Stimulated activated CD4-positive, alpha-beta T cell treated with anti-CD3 and anti-CD28 coated beads, Interleukin-4, amount 100 ng/mL, for 4 hours (primary cell): ENCODE data around the gene CHCHD3.
"Not testable (repeated sequence)": the region's sequence is repeated elsewhere in the genome, so short reads cannot be mapped to it uniquely, and the experiment has no call there.

ENCODE experiments used
- DNase-seq, 2 experiments: peaks; one replicate each; pipeline ENCODE4 v3.0.0-alpha.2; 2020

CHCHD3 gene

DNA sequence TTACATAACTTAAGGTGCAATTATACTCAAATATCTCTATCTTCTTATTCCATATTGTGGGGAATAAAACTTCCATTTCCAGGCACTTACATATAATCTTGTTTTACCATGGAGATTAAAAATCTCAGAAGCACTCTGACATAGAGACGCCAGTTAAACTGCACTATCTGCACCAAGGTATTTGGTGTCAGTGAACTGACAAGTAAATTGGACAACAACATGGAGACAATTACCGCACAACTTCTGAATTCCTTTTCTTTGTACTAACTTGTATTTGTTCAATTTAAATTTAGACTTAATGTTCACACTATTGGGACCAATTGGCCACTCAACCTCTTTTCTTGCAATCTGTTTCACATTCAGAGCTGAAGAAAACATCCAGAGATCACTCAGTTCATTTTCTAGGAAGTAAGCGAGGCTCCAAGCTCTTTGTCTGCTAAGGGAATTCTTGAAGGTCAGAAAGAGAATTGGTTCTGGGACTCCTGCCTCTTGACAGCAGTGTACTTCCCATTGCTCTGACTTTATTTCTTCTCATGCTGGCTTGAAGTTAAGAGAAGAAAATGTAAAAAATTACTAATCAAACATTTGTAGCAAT lies 184.7 kb downstream of the CHCHD3 start:
- DNase-seq = no peak

GRCh38 chr7:132895231-132895630 lies 186.7 kb downstream of the CHCHD3 start:
- no peak for DNase-seq

GRCh38 chr7:132893560-132893959 lies 188.3 kb downstream of the CHCHD3 start:
- no peak for DNase-seq

DNA sequence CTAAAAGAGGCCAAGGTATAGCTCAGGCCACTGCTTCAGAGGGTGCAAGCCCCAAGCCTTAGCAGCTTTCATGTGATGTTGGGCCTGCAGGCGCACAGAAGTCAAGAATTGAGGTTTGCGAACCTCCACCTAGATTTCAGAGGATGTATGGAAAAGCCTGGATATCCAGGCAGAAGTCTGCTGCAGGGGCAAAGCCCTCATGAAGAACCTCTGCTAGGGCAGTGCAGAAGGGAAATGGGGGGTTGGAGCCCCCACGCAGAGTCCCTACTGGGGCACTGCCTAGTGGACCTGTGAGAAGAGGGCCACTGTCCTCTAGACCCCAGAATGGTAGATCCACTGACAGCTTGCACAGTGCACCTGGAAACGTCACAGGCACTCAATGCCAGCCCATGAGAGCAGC lies 189.1 kb downstream of the CHCHD3 start:
- not testable (repeated sequence) for DNase-seq

DNA sequence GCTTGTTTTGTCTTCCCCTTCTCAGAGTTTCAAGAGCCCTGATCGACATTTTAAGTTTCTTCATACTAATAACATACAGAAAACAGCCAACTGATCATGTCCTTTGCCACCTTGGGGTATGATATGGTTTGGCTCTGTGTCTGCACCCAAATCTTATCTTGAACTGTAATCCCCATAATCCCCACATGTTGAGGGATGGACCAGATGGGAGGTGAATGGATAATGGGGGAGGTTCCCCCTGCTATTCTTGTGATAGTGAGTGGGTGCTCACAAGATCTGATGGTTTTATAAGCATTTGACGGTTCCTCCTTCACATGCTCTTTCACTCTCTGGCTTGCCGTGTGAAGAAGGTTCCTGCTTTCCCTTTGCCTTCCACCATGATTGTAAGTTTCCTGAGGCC lies 190.3 kb downstream of the CHCHD3 start:
- DNase-seq = no peak

DNA sequence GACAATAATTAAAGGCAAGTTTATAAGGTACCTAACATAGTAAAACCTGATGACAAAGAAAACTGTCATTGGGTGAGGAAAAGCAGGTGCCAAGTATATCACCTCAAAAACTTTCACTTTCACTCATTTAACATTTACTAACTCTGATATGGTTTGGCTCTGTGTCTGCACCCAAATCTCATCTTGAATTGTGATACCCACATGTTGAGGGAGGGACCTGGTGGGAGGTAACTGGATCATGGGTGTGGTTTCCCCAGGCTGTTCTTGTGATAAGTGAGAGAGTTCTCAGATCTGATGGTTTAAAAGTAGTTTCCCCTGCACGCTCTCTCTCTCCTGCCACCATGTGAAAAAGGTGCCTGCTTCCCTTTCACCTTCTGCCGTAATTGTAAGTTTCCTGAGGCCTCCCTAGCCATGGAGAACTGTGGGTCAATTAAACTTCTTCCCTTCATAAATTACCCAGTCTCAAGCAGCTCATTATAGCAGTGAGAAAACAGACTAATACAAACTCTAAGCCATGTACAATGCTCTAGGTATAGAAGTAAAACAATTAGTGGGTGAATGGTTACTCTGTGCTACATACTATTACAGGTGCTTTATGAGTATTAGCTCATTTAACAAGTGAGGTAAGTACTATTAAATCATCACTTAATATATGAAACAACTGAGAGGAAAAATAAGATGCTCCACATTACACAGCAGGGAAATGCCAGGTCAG lies 199.0 kb downstream of the CHCHD3 start:
- DNase-seq = peak in 1 of 2 experiments; percentile 13

DNA sequence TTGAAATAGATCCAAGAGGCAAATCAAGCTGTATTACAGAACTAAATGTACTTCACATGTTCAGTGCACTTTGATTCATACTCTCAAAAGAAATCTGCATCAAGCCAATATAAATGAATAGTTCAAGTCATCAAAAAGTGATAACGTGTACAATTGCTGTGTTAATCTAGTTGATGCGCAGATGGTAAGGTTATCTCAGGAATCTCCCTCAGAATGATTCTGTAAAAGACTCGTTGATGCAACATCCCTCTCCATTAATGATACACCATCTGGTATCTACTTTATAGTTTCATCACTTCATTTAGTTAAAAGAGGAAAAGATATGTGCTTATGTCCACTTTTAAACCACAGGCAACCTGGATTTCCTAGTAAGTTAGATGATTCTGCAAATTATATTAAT lies 200.6 kb downstream of the CHCHD3 start:
- DNase-seq = no peak

DNA sequence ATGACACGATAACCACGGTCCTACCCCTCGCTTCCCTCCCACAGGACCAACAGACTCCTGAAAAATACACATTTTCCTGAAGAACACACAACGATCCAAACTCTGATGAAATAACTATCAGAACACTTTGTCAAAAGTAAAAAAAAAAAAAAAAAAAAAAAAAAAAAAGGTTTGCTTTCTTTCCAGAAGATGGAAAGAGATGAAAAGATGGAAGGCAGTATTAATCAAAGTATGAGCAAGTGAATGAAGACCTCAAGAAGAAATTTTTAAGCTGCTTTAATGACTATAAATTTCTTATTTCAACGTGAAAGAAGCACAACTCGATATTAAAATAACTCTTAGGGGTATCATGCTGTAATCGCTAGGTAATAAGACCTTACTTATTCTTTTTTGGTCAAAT lies 202.3 kb downstream of the CHCHD3 start:
- DNase-seq = no peak

- no peak for DNase-seq
Observed at GRCh38 chr7:132878204-132878919, 203.5 kb downstream of the CHCHD3 start.

- no peak for DNase-seq
Observed at GRCh38 chr7:132877573-132877972, 204.3 kb downstream of the CHCHD3 start.

GRCh38 chr7:132876576-132876975 lies 205.3 kb downstream of the CHCHD3 start:
- DNase-seq = no peak

DNA sequence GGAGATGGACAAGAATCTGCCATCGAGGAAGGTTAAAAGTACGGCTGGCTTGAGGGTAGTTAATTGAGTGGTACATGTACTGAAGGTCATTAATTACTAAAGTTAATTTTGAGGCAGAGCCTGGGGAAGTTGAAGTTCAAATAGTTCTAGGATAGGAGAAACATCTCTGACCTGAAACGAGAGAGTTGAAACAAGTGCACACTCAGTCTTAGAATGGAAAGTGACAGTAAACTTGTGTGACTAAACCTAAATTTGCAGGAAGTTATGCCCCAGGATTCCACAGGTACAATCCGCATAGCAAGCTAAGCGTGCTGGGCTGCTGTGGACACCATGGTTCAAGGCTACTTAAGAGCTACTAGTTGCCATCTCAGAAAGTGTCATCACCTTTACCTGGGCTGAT lies 209.9 kb downstream of the CHCHD3 start:
- DNase-seq = no peak

DNA sequence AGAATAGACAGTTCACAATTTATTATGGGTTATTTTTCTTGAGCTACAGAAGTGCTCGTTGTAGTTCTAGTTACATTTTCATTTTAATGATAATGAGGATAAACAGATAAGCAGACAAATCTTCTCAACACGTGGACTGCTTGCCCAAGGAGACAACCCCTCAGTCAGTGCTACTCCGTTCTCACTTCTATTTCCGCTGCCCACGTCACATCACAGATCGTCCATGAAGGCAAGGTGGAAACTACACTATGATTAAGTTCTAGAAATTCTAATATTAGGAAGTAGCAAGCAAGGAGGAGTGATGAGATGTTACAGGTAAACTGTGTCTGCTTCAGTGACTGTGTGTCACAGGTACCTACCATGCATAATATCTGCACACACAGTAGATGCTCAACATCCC lies 210.5 kb downstream of the CHCHD3 start:
- no peak for DNase-seq

DNA sequence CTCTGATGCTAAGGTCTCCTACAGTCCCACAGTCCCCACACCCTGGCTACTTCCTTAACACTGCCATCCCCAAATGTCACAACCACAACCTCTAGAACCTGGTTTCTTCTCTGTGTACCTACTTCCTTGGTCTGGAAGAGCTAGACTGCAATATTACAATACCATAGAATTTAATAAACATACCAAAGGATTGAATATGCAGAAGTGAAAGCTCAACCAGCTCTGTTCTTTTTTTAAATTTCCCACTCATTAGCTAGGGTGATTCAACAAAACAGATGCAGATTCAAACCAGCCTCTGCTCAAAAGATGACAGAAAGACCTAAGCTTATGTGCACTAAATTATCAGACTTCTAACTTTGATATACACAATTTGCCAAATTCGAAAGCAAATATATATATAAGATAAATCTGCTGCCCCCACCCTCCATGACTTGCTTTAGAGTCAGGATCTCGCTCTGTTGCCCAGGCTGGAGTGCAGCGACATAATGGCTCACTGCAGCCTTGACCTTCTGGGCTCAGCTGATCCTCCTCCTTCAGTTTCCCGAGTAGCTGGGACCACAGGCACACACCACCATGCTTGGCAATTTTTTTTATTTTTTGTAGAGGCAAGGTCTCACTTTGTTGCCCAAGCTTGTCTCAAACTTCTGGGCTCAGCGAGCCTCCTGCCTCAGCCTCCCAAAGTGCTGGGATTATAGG lies 212.6 kb downstream of the CHCHD3 start:
- no peak for DNase-seq

- no peak for DNase-seq
Observed at GRCh38 chr7:132866551-132866950, 215.3 kb downstream of the CHCHD3 start.

- DNase-seq = no peak
Observed at GRCh38 chr7:132866144-132866531, 215.8 kb downstream of the CHCHD3 start.

GRCh38 chr7:132865366-132866143 lies 216.3 kb downstream of the CHCHD3 start:
- DNase-seq = no peak

- DNase-seq = no peak
Observed at GRCh38 chr7:132861940-132862554, 219.8 kb downstream of the CHCHD3 start.

GRCh38 chr7:132861424-132861823 lies 220.5 kb downstream of the CHCHD3 start:
- no peak for DNase-seq

DNA sequence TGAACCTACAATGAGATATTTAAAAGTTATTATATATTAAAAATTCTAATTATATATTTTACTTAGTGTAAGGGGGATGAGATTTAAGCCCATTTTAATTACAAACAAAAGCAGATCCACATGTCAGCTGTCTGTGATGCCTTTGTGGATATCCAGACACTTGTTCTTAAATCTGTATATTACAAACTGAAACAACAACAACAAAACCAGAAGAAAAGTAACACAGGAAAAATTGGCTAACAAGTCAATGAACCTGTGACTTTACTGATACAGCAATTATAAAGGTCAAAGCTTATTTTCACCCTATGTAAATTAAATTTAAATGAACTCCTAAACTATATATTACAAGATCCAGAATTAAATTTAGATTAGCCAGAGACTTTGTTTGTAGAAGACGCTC lies 222.7 kb downstream of the CHCHD3 start:
- no peak for DNase-seq

- DNase-seq = no peak
Observed at GRCh38 chr7:132858760-132859159, 223.1 kb downstream of the CHCHD3 start.

DNA sequence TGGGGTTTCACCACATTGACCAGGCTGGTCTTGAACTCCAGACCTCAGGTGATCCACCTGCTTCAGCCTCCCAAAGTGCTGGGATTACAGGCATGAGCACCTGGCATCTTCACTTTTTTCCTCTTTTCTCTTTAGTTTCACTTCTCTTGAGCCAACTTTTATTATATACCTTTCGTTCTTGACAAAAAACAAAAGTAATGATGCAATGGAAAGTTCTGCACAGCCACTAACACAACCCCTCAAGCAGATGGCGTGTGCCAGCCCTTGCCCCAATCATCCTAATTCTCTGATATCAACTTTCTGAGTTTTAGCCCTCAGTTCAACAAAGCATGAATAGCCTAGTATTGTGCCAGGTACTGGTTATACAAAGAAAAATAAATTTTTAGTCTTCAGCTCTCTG lies 223.6 kb downstream of the CHCHD3 start:
- DNase-seq = no peak
